GM12864 (cell line): ENCODE results near the gene LRRC17.
"Not testable (repeated sequence)": the region's sequence is repeated elsewhere in the genome, so short reads cannot be mapped to it uniquely, and the experiment has no call there.

Experiments
- DNase-seq: peaks from one replicate; pipeline ENCODE4 v3.0.0-alpha.2; 2011; ENCODE audit warnings: low read depth
- H3K4me3 ChIP-seq: 2 replicates; pipeline ENCODE4 v1.5.1; 2011; ENCODE audit warnings: mild to moderate bottlenecking, low read depth, low read length, control low read depth
- TF ChIP-seq, protein P1 (sequence below): IDR thresholded peaks from 2 replicates; pipeline ENCODE4 v1.5.1; 2011; ENCODE audit warnings: low read depth, mild to moderate bottlenecking, moderate library complexity, low read length, control low read depth, inconsistent platforms; ENCODE audit errors: missing control alignments

Gene LRRC17

DNA sequence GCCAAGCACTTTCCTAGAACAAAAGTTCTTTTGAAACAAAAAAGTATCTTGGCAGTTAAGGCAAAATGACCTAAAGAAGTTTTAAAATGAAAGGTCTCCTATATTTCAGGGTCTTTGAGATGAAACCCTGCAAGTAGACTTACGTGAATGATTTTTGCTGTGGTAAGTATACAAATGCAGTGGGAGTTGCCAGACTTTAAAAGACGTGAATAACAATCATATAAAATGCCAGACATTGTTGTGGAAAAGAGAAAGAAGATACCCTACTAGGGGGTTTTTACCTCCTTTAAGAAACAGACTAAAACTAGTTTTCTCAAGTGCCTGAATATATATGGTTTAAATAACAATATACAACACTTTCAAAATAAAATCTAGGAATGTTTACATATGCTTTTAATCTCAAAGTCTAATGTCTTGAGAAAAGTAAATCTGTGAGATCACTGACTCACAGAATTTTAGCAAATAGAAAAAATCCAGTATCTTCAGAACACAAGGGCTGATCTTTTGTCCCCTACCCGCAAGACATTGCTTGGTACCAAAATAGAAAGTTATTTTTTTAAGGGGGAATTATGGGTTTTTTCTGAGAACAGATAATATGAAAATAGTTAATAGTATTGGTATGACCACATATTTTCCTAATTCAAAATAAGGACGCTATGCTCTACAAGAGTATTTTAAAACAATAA, 29.5 kb downstream of the LRRC17 start:
- TF ChIP-seq, protein P1, sequence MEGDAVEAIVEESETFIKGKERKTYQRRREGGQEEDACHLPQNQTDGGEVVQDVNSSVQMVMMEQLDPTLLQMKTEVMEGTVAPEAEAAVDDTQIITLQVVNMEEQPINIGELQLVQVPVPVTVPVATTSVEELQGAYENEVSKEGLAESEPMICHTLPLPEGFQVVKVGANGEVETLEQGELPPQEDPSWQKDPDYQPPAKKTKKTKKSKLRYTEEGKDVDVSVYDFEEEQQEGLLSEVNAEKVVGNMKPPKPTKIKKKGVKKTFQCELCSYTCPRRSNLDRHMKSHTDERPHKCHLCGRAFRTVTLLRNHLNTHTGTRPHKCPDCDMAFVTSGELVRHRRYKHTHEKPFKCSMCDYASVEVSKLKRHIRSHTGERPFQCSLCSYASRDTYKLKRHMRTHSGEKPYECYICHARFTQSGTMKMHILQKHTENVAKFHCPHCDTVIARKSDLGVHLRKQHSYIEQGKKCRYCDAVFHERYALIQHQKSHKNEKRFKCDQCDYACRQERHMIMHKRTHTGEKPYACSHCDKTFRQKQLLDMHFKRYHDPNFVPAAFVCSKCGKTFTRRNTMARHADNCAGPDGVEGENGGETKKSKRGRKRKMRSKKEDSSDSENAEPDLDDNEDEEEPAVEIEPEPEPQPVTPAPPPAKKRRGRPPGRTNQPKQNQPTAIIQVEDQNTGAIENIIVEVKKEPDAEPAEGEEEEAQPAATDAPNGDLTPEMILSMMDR: no peak
- no peak for DNase-seq
- no peak overlapping the region for H3K4me3 ChIP-seq

DNA sequence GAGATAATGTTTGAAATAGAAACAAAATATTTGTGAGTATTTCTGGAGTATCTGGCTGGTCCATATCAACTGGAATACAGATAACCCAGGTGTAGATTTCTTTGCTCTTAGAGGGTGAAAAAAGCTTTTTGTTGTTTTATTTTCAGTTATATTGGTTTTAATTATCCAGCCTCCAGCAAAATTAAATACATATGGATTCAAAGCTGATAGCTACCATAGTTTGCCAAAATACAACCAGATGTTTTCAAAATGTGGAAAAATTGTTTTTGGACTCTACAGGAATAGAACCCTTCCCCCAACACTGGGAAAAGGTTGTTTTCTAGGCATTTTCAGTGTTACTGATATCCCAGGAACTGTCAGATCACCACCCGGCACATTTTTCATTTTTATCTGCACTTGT, 30.1 kb downstream of the LRRC17 start:
- DNase-seq: no peak
- H3K4me3 ChIP-seq: no peak overlapping the region
- TF ChIP-seq, protein P1: no peak

DNA sequence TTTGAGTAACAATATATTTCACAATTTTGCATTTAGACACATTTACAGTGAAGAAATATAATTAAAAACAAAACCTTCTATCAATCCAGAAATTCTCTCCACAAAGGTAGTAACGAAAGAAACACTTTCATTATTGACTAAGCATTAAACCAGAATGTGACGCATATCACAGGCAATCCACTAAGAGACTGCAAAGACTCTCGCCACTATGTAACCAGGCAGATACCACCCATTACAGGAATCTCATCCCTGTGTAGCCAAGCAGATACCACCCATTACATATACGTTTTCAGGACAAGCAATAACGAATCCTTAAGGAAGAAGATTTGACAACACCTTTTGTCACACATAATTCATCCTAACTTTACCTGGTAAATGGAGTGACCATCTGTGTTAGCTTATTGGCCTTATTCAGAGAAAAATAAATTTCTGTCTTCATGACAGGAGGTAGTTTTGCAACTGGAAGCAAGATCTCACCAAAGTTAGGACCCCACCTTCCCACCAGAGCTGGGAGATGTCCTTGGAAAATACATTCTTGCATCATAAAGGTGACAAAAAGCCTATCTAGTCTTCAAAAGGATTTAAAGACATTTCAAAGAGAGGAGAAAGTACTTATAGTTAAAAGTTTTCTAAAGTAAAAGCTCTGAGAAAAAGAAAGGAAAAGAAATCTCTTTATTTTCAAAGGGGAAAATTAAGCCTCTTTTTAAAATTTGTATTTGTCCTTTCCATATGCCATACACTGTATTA, 30.8 kb downstream of the LRRC17 start:
- TF ChIP-seq, protein P1: no peak
- no peak overlapping the region for H3K4me3 ChIP-seq
- no peak for DNase-seq

DNA sequence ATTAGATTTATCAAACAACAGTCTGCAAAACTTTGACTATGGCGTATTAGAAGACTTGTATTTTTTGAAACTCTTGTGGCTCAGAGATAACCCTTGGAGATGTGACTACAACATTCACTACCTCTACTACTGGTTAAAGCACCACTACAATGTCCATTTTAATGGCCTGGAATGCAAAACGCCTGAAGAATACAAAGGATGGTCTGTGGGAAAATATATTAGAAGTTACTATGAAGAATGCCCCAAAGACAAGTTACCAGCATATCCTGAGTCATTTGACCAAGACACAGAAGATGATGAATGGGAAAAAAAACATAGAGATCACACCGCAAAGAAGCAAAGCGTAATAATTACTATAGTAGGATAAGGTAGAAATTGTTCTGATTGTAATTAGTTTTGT, 31.4 kb downstream of the LRRC17 start:
- TF ChIP-seq, protein P1: no peak
- no peak overlapping the region for H3K4me3 ChIP-seq
- no peak for DNase-seq

DNA sequence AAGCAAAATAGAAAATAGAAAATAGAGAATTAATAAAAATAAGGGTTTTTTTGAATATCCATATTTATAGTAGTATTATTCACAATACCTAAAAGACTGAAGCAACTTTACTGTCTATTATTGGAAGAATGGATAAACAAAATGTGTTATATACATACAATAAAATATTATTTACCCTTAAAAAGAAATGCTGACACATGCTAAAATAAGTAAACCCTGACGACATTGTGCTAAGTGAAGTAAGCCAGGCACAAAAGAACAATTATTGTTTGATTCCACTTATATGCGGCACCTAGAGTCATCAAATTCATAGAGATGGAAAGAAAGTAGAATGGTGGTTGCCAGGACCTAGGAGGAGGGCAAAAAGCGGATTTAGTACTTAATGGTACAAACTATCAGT, 39.0 kb downstream of the LRRC17 start:
- TF ChIP-seq, protein P1: no peak
- DNase-seq: no peak
- H3K4me3 ChIP-seq: no peak overlapping the region

DNA sequence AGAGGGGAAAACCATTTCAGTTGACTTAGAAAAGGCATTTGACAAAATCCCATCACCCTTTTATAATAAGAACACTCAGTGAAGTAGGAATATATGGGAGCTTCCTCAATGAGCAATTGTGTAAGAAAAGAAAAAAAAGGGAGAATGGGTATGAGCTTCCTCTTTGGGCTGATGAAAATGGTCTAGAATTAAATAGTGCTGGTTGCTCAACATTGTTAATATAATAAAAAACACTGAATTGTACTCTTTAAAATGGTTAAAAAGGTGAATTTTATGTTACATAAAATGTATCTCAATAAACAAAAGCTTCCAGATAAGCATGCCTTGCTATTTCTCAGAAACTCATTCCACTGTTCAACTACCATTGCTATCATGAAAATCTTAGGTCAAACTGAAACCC, 40.6 kb downstream of the LRRC17 start:
- TF ChIP-seq, protein P1: no peak
- no peak overlapping the region for H3K4me3 ChIP-seq

DNA sequence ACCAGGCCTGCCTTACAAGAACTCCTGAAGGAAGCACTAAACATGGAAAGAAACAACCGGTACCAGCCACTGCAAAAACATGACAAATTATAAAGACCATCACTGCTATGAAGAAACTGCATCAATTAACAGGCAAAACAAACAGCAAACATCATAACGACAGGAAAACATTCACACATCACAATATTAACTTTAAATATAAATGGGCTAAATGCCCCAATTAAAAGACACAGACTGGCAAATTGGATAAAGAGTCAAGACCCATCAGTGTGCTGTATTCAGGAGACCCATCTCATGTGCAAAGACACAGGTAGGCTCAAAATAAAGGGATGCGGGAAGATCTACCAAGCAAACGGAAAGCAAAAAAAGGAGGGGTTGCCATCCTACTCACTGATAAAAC, 41.6 kb downstream of the LRRC17 start:
- not testable (repeated sequence) for DNase-seq, H3K4me3 ChIP-seq

More for the DNA sequence above, 40.6 kb downstream of the LRRC17 start:
- no peak for DNase-seq

DNA sequence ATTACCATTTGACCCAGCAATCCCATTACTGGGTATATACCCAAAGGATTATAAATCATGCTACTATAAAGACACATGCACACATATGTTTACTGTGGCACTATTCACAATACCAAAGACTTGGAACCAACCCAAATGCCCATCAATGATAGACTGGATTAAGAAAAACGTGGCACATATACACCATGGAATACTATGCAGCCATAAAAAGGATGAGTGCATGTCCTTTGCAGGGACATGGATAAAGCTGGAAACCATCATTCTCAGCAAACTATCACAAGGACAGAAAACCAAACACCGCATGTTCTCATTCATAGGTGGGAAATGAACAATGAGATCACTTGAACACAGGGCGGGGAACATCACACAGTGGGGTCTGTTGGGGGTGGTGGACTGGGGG, 45.2 kb downstream of the LRRC17 start:
- not testable (repeated sequence) for H3K4me3 ChIP-seq, DNase-seq

DNA sequence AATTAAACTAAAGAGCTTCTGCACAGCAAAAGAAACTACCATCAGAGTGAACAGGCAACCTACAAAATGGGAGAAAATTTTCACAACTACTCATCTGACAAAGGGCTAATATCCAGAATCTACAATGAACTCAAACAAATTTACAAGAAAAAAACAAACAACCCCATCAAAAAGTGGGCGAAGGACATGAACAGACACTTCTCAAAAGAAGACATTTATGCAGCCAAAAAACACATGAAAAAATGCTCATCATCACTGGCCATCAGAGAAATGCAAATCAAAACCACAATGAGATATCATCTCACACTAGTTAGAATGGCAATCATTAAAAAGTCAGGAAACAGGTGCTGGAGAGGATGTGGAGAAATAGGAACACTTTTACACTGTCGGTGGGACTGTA, 49.2 kb downstream of the LRRC17 start:
- DNase-seq, H3K4me3 ChIP-seq: not testable (repeated sequence)
